Stimulated activated CD8-positive, alpha-beta memory T cell treated with anti-CD3 and anti-CD28 coated beads, Interleukin-15, amount 100 ng/mL, for 4 hours (primary cell): ENCODE results near the gene LONP1.
"Not testable (repeated sequence)": the region's sequence is repeated elsewhere in the genome, so short reads cannot be mapped to it uniquely, and the experiment has no call there.

ENCODE experiments used
- DNase-seq, 2 donors: peaks; one replicate each; pipeline ENCODE4 v3.0.0-alpha.2; 2020; ENCODE audit warnings: low read depth in 2 of 2

Gene LONP1, protein sequence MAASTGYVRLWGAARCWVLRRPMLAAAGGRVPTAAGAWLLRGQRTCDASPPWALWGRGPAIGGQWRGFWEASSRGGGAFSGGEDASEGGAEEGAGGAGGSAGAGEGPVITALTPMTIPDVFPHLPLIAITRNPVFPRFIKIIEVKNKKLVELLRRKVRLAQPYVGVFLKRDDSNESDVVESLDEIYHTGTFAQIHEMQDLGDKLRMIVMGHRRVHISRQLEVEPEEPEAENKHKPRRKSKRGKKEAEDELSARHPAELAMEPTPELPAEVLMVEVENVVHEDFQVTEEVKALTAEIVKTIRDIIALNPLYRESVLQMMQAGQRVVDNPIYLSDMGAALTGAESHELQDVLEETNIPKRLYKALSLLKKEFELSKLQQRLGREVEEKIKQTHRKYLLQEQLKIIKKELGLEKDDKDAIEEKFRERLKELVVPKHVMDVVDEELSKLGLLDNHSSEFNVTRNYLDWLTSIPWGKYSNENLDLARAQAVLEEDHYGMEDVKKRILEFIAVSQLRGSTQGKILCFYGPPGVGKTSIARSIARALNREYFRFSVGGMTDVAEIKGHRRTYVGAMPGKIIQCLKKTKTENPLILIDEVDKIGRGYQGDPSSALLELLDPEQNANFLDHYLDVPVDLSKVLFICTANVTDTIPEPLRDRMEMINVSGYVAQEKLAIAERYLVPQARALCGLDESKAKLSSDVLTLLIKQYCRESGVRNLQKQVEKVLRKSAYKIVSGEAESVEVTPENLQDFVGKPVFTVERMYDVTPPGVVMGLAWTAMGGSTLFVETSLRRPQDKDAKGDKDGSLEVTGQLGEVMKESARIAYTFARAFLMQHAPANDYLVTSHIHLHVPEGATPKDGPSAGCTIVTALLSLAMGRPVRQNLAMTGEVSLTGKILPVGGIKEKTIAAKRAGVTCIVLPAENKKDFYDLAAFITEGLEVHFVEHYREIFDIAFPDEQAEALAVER

DNA sequence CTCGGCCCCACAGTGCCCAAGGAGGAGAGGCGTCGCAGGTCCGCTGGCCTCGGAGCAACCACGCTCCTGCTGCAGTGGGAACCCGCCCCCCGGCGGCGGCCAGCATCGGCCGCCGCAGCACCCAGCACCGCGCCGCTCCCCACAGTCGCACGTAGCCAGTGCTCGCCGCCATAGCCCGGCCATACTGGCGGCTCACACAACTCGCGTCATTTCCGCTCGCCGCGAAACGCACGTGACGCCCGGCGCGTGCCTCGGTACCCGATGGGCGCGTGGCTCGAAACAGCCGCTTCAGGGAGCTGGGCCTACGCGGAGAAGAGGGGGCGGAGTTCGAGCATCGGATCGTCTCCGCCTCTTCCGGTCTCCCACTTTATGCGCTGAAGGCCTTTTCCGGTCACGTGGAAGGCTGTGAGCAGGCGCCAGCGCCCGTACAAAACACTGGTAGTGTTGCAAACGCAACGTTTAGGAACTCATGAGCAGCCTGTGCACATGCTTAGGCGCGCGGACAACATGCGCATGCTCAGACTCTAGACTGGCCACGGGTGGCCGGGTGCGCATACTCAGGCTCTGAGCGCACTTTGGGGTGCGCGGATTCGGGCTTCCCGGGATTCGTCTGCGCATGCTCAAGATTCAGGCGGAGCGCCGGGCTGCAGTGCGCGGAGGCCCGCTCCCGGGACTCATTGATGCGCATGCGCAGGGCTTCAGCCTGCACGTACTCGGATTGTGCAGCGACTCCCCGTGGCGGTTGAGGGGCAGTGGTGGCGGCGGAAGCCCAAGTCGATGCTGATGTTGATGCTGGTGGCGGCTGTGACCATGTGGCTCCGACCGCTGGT is at the start of gene LONP1, which contains the start of gene CATSPERD:
Gene LONP1 (minus strand): TSS at position 186 of the 830 bp plus-strand sequence. CDS start 14 bp downstream, at position 172.
Gene CATSPERD (plus strand): TSS at position 677 of the 830 bp plus-strand sequence. CDS start 101 bp downstream, at position 778.
- DNase-seq = peak; percentile 95

DNA sequence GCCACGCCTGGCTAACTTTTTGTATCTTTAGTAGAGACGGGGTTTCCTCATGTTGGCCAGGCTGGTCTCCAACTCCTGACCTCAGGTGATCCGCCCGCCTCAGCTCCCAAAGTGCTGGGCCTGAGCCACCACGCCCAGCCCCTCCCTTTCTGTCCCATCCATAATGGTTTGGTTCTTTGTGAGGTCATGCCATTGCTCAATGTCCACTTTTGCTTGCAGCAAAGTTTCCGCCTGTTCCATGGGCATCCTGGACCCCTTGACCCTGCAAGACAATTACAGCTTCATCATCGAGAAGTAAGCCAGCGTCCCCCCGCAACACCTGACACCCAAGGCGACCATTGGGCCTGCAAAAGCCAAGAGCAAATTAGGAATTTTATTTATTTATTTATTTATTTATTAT is 48.0 kb upstream of the LONP1 start:
- DNase-seq = no peak

DNA sequence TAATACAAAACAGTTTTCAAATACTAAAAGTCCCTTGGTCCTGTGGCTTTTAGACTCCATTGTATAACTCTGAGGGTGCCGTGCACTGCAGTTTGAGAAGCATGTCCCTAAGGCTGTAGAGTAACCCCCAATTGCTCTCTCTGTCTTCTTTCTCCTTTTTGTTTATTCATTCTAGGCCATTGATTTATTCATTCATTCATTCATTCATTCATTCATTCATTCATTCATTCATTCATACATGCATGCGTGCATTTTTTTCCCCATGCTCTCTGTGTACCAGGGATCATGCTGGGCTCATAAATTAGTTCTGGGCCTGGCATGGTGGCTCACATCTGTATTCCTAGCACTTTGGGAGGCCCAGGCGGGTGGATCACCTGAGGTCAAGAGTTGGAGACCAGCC is 45.3 kb upstream of the LONP1 start:
- DNase-seq = no peak

DNA sequence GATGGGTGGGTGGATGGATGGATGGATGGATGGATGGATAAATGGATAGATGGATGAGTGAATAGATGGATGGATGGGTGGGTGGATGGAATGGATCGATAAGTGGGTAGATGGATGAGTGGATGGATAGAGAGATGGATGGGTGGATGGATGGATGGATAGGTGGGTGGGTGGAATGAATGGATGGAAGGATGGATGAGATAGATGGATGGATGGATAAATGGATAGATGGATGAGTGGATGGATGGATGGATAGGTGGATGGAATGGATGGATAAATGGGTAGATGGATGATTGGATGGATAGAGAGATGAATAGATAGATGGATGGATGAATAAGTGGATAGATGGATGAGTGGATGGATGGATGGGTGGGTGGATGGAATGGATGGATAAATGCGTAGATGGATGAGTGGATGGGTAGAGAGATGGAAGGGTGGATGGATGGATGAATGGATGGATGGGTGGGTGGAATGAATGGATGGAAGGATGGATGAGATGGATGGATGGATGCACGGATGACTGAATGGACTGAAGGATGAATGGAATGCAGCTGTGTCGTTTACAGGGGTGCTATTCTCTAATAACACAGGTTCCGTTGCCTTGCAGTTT is 42.8 kb upstream of the LONP1 start:
- no peak for DNase-seq

DNA sequence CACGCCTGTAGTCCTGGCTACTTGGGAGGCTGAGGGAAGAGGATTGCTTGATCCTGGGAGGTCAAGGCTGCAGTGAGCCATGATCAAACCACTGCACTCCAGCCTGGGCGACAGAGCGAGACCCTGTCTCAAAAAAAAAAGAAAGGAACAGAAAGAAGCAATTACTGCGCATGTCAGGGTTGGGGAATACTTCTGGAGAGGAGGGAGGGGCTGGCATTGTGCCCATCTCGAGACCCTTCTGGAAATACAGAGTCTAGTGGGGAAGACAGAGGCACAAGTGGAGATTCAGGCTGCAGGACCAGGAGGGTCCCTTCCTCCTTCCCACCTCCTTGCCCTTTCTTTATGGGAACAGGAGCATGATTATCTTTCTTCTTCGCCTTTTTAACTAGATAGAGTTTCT is 33.8 kb upstream of the LONP1 start:
- DNase-seq = no peak

DNA sequence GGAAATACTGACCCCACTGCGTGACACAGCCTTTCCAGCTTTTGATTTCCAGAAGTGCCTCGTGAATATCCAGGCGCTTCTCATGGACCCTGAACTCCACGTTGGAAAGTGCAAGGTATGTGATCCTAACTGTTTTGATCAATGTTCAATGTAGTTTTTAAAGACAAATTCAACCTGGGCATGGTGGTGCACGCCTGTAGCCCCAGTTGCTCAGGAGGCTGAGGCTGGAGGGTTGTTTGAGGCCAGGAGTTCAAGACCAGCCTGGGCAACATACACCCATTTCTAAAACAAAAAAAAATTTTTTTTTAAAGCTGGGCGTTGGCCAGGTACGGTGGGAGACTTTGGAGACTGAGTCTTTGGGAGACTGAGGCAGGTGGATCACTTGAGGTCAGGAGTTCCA is 31.8 kb upstream of the LONP1 start:
- no peak for DNase-seq

DNA sequence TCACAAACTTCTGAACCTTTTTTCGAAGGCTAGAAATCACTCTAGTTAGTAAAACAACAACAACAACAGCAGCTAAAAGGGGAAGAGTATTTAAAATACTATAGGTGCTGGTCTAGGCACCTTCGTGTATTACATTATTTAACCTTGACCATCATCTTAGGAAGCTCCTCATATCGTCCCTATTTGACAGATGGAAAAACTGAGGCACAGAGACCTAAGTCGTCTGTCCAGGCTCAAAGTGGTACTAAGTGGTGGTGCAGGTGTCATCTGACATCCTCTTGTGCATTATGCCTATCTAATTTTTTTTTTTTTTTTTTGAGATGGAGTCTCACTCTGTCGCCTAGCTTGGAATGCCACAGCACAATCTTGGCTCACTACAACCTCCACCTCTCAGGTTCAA is 29.6 kb upstream of the LONP1 start:
- no peak for DNase-seq

DNA sequence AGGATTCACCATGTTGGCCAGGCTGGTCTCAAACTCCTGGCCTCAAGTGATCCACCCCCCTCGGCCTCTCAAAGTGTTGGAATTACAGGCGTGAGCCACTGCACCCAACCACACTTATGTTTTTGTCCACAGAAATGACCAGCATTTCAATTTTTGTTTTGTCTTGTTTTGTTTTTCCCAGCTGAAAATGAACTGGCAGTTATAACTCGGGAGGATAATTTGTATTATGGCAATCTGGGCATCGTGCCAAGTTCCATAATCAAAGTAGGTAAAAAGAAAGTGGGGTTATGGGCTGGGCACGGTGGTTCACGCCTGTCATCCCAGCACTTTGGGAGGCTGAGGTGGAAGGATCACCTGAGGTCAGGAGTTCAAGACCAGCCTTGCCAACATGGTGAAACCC is 29.0 kb upstream of the LONP1 start:
- not testable (repeated sequence) for DNase-seq

DNA sequence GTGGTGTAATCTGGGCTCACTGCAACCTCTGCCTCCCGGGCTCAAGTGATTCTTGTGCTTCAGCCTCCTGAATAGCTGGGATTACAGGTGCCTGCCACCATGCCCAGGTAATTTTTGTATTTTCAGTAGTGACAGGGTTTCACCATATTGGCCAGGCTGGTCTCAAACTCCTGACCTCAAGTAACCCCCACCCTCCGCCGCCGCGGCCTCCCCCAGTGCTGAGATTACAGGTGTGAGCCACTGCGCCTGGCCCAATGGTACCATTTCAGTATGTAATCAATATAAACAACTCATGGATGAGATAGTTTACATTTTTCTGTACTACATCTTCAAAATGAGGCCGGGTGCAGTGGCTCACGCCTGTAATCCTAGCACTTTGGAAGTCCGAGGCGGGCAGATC is 25.1 kb upstream of the LONP1 start:
- DNase-seq = not testable (repeated sequence)

DNA sequence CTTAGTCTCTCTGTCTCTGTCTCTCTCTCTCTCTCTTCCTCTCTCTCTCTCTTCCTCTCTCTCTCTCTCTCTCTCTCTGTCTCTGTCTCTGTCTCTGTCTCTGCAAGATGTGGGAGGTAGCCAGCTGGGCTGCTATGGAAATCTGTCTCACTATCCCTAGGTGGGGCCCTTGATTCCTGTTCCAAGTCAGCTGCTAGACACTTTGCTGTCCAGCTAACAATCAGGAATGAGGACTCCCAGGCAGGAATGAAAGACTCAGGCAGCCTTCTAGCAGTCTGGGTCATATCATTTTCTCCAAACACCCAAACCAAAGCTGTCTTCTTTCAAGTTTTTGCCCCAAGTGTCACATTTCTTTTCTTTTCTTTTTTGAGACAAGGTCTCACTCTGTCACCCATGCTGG is 23.7 kb upstream of the LONP1 start:
- no peak for DNase-seq

DNA sequence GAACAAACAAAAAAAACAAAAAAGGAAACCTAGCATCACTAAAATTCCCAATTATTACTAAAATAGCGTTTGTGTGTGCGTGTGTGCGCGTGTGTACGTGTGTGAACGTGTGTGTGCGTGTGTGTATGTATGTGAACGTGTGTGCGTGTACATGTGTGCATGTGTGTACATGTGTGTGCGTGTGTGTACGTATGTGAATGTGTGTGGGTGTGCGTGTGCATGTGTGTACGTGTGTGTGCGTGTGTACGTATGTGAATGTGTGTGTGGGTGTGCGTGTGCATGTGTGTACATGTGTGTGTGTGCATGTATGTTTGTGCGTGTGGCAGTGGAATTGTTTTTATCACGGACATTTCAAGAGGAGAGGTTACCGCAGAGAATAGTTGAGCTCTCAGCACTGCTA is 22.1 kb upstream of the LONP1 start:
- no peak for DNase-seq

DNA sequence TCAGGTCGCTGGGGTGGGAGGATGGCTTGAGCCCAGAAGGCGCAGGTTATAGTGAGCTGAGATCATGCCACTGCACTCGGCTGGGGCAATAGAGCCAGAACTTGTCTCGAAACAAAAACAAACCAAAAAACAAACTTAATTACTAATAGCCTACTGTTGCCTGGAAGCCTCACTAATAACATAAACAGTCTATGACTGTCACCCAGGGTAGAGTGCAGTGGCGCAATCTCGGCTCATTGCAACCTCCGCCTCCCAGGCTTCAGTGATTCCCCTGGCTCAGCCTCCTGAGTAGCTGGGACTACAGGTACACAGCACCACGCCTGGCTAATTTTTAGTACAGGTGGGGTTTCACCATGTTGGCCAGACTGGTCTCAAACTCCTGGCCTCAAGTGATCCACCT is 18.5 kb upstream of the LONP1 start:
- no peak for DNase-seq

DNA sequence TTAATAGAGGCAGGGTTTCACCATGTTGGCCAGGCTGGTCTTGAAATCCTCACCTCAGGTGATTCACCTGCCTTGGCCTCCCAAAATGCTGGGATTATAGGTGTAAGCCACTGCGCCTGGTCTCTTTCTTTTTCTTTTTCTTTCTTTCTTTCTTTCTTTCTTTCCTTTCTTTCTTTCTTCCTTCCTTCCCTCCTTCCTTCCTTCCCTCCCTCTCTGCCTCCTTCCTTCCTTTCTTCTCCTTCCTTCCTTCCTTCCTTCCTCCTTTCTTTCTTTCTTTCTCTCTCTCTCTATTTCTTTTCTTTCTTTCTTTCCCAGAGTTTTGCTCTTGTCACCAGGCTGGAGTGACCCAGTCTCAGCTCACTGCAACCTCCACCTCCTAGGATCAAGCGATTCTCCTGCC is 13.2 kb upstream of the LONP1 start:
- not testable (repeated sequence) for DNase-seq

DNA sequence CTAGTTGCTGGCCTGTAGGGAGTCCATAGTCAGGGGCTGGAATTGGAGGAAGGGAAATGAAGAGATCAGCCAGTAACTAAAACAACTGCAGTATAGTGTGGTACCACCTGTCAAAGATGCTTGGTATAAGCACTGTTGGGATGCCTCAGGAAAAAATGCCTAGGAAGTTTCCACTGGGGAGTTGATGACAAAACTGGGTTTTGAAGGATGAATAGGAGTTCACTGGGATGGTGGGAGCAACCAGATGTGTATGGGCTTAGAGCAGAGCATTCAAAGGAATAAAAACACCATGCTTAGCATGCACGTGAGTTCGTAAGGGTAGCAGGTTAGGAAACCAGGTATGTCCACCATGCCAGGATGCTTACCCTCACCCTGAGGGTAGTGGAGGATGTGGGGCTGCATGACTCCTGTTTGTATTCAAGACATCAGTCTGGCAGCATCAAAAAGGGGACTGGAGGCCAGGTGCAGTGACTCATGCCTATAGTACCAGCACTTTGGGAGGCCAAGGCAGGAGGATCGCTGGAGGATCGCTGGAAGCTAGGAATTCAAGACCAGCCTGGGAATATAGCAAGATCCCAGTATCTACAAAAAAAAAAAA is 7.6 kb upstream of the LONP1 start:
- DNase-seq = no peak

DNA sequence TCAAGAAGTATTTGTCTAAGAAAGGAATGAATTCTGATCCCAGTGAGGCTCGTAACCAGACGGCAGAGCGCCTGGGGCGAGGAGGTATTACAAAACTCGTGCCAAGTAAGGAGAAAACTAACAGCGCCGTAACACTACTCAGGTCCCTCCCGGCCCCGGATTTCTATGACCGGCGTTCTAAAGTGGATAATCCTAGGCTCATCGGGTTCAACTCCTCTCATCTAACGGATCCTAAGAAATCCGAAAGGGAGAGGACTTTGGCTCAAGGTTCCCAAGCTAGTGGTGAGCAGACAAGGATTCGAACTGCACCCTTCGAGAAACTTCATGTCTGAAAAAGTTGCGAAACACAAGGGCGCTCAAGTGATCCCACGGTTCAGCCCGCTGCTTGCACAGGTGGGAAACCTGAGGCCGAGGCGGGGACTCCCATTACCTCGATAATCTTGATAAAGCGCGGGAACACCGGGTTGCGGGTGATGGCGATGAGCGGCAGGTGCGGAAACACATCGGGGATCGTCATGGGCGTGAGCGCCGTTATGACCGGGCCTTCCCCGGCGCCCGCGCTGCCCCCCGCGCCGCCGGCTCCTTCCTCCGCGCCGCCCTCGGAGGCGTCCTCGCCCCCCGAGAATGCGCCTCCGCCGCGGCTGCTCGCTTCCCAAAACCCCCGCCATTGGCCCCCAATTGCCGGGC is 529 bp downstream of the LONP1 start:
- no peak for DNase-seq

DNA sequence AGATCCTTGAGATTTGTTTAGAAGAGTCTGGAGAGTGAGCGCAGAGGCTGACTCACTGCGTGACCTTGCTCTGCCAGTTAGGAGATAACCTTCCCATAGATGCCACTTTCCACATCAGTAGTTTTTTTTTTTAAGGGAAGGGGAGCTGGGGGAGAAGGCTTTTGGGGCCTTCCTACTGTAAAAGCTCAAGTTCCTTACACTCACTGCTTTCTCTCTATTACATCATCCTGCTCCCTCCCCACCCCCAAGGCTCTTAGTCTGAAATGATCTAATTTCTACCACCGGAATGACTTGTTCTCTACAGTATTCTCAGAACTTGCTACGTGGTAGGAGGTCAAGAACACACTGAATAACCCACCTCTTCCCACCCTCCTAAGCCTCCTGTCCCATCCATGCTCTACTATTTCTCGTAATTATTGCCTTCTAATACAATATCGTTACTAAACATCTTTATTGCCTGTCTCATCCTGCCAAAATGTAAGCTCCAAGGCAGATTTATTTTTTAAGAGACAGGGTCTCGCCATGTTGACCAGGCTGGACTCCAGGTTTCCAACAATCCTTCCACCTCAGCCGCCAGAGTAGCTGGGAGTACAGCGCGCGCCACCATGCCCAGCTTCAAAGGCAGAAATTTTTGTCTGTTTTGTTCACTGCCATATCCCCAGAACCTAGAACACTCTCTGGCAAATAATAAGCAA is 1.2 kb downstream of the LONP1 start:
- peak in 1 of 2 donors; percentile 30 for DNase-seq

DNA sequence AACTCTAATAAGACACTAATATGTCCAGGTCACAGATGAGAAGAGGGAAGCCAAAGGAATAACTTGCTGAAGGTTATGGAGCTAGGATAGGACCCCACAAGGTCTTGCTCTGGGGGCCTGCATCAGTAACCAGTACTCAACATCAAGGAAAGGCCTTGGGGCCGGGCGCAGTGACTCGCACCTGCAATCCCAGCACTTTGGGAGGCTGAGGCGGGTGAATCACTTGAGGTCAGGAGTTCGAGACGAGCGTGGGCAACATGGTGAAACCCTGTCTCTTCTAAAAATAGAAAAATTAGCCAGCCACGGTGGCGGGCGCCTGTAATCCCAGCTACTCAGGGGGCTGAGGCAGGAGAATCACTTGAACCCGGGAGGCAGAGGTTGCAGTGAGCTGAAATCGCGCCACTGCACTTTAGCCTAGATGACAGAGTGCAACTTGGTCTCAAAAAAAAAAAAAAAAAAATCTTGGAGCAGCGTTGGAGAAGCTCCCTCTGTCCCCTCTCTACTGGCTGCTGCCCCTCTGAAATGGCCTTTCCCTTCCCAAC is 1.8 kb downstream of the LONP1 start:
- peak in 1 of 2 donors; percentile 51 for DNase-seq

DNA sequence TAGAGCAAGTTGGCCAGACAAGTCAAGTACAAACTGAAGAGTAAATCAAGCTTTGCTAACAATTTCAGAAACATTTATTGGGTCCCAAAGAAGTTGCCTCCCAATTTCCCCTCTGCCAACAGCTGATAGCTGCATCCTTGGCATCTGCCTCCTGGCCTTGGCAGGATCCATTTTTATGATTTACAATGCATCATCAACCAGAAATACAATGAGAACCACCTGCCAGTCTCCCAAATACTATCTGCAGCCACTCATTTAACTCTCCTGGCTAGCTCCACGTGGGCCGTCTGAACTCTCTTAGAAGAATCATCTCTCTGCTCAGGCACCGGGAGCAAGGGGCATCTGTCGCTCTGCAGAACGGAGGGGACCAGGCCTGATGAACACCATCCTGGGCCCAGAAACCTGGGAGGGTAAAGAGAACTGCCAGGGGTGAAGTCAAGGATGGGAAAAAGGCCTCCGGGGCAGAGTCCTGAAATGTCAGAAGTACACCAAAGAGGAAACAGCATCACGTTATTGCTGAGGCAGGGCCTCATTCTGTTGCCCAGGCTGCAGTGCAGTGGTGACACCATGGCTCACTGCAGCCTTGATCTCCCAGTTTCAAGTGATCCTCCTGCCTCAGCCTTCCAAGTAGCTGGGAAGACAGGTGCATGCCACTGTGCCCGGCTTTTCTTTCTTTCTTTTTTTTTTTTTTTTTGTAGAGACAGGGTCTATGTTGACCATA is 2.6 kb downstream of the LONP1 start:
- DNase-seq = no peak

DNA sequence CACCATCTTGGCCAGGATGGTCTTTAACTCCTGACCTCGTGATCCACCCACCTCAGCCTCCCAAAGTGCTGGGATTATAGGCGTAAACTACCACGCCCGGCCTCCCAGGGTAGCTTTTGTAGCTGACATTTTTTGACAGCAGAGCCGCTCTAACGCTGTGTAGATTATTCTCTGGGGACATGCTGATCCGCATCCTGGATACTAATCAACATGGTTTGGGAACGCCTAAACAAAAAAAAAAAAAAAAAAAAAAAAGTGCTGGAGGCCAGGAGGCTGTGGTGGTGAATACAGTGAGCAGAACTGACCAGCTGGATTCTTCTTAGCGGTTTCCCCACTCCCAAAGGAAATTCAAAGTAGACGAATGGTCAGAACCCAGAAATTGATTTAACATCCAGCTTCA is 5.1 kb downstream of the LONP1 start:
- no peak for DNase-seq
